Endothelial cell of umbilical vein (primary cell): ENCODE measurements around the gene GSX2.
A peak's percentile ranks its signal among the peaks of the same experiment; 100 is the strongest.

Experiments used
- CTCF ChIP-seq, 2 donors: IDR thresholded peaks; 1 replicate in 1 of 2; 2 replicates in 1 of 2; pipeline ENCODE4 v1.5.1; 2011; ENCODE audit warnings: low read length in 2 of 2, mild to moderate bottlenecking in 2 of 2, moderate library complexity in 2 of 2, control low read depth in 1 of 2, inconsistent platforms in 1 of 2, low read depth in 1 of 2; ENCODE audit not compliant: insufficient read depth in 1 of 2; ENCODE audit errors: extremely low read depth in 1 of 2
- EZH2 ChIP-seq: IDR thresholded peaks from 2 replicates; pipeline ENCODE4 v1.6.1; 2012; ENCODE audit warnings: borderline replicate concordance, low read depth, mild to moderate bottlenecking, moderate library complexity, low read length, inconsistent platforms; ENCODE audit not compliant: severe bottlenecking
- FOS ChIP-seq: IDR thresholded peaks from 2 replicates; pipeline ENCODE4 v1.6.1; 2011; ENCODE audit warnings: mild to moderate bottlenecking, low read length, moderate library complexity, borderline replicate concordance; ENCODE audit not compliant: insufficient read depth
- JUN ChIP-seq: IDR thresholded peaks from 2 replicates; pipeline ENCODE4 v1.6.1; 2011; ENCODE audit warnings: borderline replicate concordance, low read depth; ENCODE audit not compliant: insufficient read length, insufficient read depth
- MYC ChIP-seq: IDR thresholded peaks from one replicate; pipeline ENCODE4 v1.6.1; 2011; ENCODE audit warnings: mild to moderate bottlenecking, low read depth, low read length
- POLR2A ChIP-seq: IDR thresholded peaks from 2 replicates; pipeline ENCODE4 v1.6.1; 2012; ENCODE audit warnings: low read depth, mild to moderate bottlenecking, control low read depth, low read length
- POLR2AphosphoS5 ChIP-seq: IDR thresholded peaks from 2 replicates; pipeline ENCODE4 v1.6.1; 2012; ENCODE audit warnings: low read depth, mild to moderate bottlenecking, control low read depth, low read length, moderate library complexity; ENCODE audit not compliant: insufficient read depth

GRCh38 chr4:54085284-54085683 is 14.7 kb upstream of the GSX2 start:
- TF ChIP-seq CTCF (IDR thresholded peaks at IDR 0.05; ENCODE audit: extremely low read depth in 1 of 2, insufficient read depth in 1 of 2, low read depth in 1 of 2, low read length in 2 of 2) (no peak), MYC (no peak), FOS (peak; percentile 44), POLR2A (no peak), EZH2 (no peak), POLR2AphosphoS5 (no peak), JUN (peak; percentile 78)
